NCI-H146 treated with DMSO at 0.1 percent for 48 hours (cell line): ENCODE results near the gene RBP2.
A peak's percentile ranks its signal among the peaks of the same experiment; 100 is the strongest.

Source experiments
- DNase-seq: peaks from one replicate; lab custom pipeline; 2025; ENCODE audit not compliant: unreplicated experiment; lab: John Stamatoyannopoulos, UW

RBP2 gene

DNA sequence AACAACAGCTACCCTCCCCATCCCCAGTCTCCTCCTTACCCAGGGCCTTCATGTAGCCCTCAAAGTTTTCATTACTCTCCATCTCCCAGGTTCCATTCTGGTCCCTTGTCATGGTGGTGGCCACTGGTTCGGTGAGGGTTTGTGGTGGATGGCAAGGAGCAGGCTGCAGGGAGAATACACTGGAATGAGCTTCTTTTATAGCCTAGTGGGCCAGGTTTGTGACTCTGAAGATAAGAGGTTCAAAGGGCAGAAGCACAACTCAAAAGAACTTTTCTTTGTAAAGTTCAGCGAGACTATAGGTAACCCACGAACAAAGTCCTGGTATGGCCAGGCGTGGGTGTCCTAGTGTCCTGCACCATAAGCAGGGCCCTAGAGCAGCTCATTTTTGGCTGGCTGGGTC, at the start of gene RBP2:
RBP2 (minus strand) TSS at position 169 of the 400 bp plus-strand sequence; CDS start at position 112, 57 bp downstream.
- DNase-seq = no peak

DNA sequence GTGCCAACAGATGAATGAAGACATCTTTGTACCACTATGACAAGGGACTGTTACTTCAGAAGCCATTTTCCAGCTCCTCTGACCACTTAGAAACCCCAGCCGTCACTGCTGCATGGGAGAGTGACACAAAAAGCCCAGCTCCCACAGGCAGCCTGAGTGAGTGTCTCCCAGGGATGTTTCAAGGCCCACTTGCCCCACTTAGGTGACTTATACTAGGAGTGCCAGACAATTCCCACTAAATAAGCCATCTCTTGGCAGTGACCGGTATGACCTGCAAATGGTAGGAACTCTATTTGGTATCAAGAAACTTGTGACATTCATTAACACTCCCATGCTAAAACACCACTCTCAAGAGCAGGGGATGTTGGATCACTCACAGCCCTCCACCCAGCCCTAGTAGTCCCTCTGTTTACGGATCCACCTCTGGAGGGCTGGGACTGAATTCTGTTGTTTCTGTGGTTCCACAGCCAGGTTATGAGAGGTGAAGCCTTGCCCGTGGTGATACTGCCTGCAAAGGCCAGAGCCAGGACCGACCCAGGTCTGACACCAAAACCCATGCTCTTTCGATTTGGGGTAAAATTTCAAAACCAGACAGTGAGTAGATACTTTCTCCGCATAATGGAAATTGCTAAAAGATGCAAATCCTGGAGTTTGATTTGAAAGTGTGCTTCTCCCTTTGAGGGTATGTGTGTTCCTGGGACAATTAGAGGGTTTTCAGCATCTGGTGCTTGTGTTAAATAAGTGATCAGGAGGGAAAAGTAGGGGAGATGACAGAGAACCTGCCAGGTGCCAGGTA, 48.7 kb upstream of the RBP2 start:
- DNase-seq = no peak

DNA sequence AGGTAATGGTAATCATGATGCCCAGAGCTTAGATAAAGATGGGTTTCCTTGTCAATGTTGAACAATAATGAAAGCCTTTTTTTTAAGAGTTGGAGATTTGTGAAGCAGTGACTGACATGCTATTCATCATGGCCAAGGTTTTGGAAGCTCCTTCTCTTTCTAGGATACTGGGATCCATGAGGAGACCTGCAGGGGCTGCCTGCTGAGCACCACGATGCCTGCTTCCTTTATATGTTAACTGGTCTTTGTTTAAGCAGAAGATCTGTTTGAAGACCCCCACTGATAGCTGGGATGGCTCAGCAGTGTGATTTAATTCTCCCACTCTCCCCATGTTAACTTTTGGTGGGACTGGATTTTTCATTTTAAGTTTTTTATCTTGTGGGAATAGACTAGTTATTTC, 47.4 kb upstream of the RBP2 start:
- no peak for DNase-seq

DNA sequence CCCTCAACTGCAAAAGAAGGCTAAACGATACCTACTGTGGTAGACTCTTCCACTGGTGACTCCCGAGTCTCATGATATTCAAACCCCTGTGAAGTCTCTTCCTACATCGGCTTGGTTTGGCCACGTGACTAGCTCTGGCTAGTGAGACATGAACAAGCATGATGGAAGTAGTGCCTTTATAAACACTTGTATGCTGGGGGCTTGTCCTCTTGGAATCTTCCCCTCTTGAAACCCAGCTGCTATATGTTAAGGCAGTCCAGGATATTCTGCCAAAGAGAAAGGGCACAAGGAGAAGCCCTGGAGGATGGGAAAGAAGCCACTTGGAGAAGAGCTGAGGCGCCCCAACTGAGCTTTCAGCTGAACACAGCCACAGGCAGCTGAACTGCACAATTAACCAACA, 46.9 kb upstream of the RBP2 start:
- no peak for DNase-seq

DNA sequence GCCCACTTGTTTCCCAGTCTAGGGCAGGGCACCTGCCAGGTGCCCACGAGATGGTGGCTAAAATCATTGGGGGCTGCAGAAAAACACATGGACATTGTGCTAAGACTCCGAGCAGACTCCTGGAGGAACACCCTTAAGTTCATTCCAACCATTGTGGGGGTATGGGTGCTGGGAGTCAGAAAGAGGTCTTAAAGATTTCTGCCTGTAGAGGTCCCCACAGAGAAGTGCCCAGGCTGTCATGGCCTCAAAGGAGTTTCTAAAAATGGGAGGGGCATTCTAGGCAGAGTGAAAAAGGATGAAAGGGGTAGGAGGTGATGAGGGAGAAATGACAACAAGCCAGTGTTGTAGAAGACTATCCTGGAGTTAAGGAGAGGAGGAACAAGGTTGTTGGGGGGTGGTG, 46.1 kb upstream of the RBP2 start:
- DNase-seq = no peak

DNA sequence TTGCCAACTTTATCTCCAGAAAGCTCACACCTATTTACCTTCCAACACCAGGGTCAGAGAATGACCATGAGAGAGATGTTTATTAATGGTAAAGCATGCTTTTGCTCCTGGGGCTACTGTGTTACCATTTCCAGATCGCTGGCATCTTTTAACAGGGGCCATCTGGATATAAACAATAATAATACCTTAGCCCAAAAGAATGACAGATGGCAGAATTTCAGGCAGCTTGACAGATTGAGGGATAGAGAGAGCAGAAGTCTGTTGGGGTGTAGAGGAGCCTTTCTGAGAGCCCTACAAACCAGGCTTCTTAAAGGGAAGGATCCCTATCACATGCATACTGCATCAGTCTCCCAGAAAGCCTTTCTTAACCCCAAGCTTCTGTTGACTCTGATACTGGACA, 45.5 kb upstream of the RBP2 start:
- no peak for DNase-seq

DNA sequence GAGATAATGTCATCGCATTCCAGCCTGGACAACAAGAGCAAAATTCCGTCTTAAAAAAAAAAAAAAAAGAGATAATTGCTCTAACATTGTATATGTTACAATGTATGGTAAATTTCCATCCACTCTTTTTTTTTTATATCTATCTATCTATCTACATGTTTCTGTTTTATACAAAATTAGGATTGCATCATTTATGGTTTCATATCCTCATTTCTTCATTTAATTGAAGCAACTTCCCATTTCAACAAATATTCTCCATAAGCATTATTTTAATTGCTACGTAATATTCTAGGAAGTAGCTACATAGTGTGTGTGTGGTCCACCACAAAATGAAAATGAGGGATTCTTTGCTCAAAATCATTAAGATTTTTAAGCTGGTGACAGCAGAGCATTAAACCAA, 44.8 kb upstream of the RBP2 start:
- no peak for DNase-seq

DNA sequence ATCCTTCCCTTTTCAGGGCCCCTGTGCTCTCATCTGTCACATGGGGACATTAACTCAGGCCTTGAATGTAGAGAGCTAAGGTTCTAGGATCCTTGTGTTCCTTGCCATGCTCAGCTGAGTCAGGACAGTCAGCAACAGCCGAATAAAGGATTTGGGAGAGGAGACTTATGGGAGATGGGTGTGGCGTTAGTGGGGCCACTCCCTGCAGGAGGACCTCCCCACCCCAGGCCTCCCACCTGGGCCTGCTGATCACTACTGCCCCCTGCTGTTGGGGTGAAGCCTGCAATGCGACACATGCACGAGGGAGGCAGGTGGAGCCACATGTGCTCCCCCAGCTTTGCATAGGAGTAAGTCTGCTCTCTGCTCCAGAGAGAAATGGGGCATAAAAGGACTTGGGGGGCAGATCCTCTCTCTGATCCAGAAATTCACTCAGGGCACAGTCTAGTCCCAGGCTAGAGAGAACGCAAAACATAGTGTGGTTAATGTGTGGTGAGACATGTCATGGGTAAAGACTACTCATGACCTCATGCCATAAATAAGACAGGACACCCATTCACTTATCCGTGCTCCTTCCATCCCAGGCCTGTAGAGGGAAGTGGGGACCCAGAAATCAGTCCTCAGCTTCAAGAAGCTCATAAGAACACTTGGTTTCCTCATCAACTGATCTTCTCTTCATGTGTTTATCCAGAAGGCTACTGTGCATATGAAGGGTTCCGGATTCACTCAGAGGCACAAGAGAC, 43.9 kb upstream of the RBP2 start:
- DNase-seq = peak; percentile 27

DNA sequence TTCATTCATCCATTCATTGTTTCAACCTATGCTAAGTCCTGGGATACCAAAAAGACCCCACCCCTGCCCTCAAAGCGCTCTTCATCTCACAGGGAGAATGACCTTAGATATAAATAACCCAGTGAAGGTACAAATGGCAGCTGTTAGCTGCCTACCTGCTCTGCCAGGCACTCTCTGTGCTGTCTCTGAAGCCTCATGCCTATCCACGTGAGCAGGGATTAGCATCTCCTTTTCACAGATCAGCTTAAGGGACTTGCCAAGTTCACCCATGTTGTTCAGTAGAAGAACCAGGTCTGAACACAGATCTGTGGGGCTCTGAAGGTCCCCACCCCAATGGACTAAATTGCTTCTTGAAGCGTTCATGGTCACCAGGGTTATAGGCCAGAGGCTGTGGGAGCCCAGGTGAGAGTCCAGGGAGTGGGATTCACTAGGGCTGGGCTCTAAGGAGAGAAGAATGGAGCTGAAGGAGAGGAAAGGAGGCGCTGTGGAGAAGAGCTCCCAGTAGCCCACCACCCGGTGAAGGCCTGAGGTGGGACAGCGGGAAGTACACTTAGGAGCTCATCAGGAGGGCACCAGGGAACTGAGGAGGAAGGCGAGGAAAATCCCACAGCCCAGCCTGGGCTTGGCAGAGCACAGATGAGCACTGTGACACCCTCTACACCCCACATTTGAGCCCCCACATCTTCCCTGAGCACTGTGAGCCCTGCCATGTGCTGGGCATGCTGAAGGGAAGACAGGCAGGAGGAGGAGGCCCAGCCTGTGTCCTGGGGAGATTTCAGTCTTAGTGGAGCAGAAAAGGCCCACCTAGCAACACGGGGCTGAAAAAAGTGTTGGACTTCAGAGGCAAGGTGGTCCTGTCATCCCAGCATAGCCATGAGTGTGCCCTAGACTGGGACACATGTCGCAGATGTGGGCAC, 42.9 kb upstream of the RBP2 start:
- no peak for DNase-seq

DNA sequence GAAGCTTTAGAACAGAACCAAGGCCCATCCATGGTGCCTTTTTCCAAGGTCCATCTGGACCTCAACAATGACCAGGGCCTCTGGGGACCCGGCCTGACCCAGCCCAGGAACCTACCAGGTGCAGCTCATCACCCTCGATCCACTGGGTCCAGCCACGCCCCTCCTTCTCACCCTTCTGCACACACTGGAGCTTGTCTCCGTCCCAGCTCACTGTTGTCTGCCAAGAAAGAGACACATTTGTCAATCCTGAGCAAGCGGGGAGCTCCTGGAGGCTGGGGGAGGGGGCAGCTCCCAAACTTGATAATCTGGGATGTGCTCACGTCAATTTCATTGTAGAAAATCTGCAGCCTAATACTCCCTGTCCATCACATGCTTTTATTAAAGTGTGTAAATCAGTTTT, 42.0 kb upstream of the RBP2 start:
- no peak for DNase-seq

DNA sequence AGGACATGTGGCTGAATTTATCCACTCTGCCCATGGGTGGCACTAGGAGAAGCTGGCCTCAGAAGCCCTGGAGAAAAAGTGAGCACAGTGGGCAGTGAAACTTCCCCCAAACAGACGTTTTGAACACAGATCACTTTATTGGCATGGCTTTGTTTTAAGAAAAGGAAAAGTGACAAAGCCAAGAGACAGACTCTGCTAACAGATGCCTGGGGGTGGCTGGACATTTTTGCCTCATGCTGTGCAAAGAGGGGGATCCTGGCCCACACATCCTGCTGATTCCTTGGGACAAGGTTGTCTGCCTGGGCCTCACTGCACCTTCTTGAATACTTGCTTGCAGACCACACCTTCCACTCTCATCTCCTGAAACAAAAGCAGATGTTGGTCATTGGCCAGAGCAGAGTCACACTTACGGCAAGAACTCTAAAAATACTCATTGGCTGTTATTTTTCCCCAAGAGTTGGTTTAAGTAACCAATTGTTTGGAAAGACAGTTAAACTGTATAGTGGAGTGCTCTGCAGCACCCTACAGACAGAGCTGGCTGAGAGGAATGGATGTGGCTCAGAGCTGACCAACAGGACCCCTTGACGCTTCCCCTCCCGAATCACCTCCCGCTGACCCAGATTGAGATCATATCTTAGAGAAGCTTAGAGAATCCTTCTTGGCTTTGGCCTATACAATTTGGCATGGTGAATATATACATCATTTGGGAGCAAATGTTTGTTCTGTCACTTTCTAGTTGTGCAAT, 41.2 kb upstream of the RBP2 start:
- DNase-seq = no peak

DNA sequence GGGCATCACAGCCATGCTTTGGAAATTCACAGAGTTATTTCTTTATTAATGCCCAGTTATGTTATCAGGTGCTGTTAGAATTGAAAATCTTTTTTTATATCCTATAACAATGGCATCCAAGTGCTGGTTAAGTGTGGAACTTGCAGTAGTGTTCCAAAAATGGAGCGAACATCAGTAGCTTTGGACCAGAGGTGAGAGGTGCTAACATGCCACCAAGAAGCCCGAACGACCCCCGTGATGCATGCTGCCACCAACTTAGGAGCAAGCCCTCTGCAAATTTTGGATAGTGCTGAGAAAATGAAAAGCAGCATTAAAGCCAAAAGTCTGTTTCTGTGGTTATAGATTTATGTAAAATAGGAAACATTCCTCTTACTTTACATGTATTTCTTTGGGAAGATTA, 38.4 kb upstream of the RBP2 start:
- DNase-seq = no peak

DNA sequence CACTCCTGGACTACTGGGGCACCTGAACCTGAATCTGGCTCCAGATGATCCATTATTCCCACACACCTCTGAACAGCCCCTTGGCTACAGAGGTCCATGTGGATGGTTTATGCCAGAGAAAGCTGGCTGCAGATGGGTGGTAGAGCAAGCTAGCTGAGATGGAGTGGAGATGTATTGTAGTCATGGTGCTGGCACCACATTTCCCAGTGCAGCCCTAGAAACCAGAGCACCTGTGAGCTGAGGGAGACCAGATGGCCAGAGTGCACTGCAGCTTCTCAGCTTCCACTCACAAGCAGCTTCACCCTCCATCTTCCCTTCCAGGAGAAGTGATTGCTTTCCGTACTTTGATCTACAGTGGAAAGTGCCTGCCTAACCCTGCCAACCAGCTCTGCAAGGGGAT, 33.3 kb upstream of the RBP2 start:
- no peak for DNase-seq

DNA sequence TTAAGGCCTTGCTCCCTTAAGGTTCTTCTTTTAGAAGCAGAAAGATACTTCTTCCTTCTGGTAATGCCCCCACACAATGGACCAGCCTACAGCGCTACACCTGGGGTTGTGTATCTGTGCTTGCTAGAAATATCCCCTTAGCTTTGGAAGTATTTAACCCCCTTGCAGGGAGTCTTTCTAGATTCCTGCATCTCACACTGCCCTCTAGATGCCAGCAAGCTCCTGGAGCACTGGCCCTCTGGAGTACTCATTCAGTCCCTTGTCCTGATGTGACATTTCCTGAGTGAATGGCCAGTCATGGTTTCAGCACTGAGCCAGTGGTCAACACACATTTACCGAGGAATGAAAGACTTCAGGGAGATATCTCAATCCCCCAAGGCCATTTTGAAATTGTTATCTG, 30.4 kb upstream of the RBP2 start:
- DNase-seq = peak; percentile 74

DNA sequence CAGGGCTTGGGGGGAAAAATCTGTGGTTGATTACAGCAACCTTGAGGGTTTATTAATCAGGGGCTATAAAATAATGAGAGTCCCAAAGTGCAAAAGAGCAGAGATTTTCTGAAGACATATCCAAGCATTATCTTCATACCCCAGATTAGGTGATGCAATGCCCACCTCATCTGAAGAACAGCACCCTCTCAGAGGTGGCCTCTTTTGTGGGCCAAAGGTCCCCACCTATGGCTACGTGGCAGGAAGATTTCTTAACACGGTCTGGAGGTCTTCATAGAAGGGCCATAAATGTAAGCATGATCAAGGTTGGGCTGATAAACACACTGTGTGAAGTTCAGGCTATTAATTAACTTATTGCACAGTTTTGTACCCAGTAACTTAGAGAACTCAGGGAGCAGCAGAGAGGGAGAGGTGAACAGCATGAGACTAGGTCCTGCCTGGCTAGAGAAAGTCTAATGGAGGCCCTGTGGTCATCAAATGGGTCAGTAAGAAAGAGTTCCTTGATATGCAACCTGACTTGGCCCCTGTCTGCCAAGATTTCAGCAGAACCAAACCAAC, 29.6 kb upstream of the RBP2 start:
- no peak for DNase-seq

DNA sequence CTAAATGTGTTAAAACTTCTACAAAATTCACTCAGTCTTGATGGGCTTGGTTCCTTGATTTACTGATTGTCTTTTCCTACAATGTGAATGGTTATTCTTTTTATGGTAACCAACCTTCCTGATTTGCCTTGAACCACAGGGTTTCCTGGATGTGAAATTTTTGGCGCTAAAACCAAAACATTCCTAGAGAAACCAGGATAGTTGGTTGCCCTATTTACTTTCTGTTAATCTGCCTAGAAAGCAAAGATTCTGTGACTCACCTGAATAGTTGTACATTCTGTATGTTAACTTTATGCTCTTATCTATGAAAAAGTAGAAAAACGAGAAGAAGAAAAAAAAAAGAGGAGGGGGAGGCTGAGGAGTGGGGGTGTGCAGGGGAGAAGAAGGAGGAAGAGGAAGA, 23.2 kb upstream of the RBP2 start:
- no peak for DNase-seq

DNA sequence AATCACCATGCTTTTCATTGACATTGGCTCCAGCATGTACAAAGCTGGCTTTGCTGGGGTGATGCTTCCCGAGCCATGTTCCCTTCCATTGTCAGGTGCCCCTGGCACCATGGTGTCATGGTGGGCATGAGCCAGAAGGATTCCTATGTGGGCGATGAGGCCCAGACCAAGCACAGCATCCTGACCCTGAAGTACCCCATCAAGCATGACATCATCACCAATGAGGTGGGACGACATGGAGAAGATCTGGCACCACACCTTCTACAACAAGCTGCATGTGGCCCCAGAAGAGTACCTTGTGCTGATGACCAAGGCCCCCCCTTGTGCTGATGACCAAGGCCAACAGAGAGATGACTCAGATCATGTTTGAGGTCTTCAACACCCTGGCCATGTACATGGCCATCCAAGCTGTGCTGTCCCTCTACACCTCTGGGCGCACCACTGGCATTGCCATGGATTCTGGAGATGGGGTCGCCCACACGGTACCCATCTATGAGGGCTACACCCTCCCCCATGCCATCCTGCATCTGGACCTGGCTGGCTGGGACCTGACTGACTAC, 17.6 kb upstream of the RBP2 start:
- no peak for DNase-seq

DNA sequence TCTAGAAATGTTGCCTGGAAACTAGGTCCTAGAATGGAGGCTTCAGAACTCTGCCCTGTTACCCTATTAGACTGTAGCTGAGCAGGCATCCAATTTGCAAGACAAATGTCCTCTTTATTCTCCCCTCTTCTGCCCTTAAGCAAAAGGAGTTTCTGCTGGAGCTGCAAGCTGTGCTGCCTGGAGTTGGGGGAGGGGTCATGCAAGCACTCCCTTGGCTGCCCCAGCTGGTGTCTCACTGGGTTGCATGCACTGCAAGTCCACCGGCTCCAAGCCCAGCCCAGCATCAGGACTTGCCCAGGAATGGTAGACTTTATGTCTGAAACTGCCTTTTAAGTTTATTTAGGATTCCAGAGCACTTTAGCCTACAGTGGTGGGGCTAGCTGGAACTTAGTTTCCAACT, 15.7 kb upstream of the RBP2 start:
- peak; percentile 88 for DNase-seq

DNA sequence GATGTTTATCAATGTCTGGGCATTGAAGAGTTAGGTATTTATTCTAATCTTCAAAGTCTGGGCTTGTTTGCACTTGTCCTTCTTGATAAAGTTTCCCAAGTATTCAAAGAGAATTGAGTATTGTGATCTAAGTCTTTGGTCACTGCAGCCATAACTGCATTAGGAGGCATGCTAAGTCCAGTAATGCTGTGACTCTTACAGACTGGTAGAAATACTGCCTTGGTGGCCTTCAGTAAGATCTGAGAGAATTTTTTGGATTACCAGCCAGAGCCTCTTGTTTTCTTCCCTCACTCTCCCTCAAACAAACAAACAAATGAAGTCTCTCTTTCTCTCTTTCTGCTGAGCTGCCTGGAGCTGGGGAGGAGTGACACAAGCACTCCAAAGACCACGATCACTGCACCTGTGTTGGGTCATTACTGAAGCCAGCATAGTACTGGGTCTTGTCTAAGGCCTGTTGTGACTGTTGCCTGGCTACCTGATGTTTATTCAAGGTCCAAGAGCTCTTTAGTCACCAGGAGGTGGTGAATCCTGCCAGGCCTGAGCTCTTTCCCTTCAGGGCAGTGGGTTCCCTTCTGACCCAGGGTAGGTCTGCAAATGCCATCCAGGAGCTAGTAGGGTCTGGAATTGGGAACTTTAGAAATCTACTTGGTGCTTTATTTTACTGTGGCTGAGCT, 14.8 kb upstream of the RBP2 start:
- peak; percentile 99 for DNase-seq

DNA sequence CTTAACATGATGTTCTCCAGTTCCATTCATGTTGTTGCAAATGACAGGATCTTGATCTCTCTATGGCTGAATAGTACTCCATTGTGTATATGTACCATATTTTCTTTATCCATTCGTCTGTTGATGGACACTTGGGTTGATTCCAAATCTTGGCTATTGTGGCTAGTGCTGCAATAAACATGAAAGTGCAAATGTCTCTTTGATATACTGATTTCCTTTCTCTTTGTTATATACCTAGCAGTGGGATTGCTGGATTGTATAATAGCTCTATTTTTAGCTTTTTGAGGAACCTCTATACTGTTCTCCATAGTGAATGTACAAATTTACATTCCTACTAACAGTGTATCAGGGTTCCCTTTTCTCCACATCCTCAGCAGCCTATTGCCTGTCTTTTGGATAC, 5.9 kb upstream of the RBP2 start:
- no peak for DNase-seq
